GM12878 (cell line): ENCODE results near the gene MED10.

Experiments
- BRCA1 ChIP-seq: IDR thresholded peaks from 2 replicates; pipeline ENCODE4 v1.6.1; 2011; ENCODE audit warnings: low read depth, low read length, improper control_type of control experiment
- CBX3 ChIP-seq: fragments of 200-600 bp; sonication (generic); IDR thresholded peaks from 2 replicates; pipeline ENCODE4 v1.6.1; 2016; ENCODE audit warnings: low read depth, borderline replicate concordance
- RCOR1 ChIP-seq: conservative IDR thresholded peaks from 2 replicates; pipeline ENCODE4 v1.6.1; 2012; ENCODE audit warnings: low read depth, low read length, improper control_type of control experiment
- RFX5 ChIP-seq: IDR thresholded peaks from 2 replicates; pipeline ENCODE4 v1.6.1; 2011; ENCODE audit warnings: low read depth, low read length, improper control_type of control experiment
- STAT1 ChIP-seq: fragments of 450-650 bp; conservative IDR thresholded peaks from 2 replicates; pipeline ENCODE4 v1.6.1; 2014; ENCODE audit warnings: antibody characterized with exemption, mild to moderate bottlenecking

DNA sequence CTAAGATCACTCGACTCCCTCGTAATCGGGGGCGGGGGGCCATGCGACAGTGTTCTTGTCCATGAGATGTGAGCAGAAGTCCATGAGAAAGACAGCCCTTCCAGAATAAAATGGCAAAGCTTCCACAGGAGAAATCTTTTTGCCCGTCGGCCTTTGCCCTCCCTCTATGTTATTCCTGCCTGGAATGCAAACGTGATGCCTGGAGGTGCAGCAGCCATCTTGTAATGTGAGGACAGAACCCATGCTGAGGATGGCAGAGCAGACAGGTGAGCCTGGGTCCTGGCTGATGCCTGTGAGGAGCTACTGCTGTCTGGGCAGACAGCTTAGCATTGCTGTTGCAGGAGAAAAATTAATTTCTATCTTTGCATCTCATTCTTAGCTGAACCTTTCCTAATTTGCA lies 17.2 kb downstream of the MED10 start:
- TF ChIP-seq BRCA1 (no peak), RFX5 (no peak), RCOR1 (no peak), CBX3 (no peak), STAT1 (no peak)
